Urothelium cell line (cell line): ENCODE data around the gene CDCA4.
"Not testable (repeated sequence)": the region's sequence is repeated elsewhere in the genome, so short reads cannot be mapped to it uniquely, and the experiment has no call there.

Experiments used
- DNase-seq: peaks from one replicate; pipeline ENCODE4 v3.0.0; 2011; ENCODE audit warnings: low spot score, mixed read lengths
- FAIRE-seq: peaks from 2 replicates; lab custom pipeline; 2011; peaks lifted over from hg19 to GRCh38; lab: Jason Lieb, UNC

Gene CDCA4

DNA sequence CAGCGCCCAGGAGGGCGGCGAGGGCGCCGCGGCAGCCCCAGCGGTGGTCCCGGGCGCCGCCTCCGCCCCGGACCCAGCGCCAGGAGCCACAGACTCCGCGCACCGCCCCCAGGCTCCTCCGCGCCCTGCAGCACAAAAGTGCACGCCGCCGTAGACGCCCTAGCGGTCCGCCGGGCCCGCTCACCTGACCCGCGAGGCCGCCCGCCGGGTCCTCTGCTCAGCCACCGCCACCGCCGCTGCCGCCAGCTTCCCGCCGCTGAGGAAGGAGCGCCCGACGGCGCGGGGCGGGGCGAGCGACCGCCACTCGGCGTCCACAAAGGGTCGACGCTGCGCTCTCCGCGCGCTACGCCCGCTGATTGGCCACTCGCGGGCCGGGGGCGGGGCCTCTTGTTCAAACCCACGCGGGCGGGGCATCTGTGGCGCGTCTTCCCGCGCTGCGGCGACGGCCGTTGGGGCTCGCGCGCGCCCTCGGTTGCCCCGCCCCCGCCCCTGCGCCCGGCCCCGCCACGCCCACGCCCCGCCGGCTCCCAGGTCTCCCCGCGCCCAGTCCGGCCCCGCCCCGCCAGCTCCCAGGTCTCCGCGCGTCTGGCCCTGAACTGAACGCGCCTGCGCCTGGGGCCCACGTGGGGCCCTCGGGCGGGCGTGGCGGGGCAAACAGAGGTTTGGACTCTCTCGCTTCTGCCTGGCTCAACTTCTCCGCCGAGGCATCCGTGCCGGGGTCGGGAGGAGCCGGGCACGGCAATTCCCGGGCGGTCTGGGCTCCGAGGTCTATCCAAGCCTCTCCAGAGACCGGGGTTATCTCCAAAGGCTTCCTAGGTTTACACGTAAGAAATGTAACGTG, at the start of gene CDCA4:
Gene CDCA4, minus strand, starts transcription at position 269 of the 841 bp plus-strand sequence. CDS start 9,154 bp downstream, outside the sequence.
- DNase-seq (peak; percentile 93), FAIRE-seq (no peak)

DNA sequence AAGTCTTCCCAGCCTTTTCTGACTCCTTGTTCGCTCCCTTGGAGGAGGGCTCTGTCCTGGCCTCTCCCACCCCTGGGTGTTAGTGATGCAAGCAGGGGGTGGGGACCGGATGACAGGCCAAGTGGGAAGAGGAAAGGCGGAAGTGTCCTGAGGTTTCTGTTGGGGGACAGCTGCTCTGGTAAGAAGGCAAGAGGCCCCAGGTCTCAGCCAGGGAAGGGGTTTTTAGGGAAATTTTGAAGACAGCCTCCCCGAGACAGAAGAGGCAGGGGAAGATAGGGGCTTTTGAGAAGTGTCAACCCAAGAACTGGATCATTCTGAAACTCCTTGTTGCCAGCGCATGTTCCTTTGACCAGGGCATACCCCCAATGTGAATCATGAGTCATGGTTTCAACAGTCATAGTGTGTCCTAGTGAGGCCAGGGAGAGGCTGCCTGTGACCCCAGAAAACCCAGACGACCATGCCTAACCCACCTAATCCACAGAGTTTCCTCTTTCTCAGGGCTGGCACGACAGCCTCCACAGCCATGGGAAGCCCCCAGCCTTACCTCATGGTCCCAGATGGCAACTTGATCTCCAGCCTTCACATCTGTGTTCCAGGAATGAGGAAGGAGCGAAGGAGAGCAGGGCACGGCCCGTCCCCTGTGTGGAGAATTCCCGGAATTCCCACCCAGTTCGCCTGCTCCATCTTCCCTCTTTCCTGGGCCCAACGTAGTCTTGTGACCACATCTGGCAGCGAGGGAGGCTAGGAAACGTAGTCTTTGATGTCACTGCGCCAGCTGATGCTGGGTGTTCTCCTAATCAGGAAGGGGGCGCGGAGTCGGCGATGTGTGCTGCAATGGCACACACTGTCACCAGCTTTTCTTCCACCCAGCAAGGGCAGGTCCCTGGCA, 49.2 kb upstream of the CDCA4 start:
- FAIRE-seq (no peak), DNase-seq (no peak)

DNA sequence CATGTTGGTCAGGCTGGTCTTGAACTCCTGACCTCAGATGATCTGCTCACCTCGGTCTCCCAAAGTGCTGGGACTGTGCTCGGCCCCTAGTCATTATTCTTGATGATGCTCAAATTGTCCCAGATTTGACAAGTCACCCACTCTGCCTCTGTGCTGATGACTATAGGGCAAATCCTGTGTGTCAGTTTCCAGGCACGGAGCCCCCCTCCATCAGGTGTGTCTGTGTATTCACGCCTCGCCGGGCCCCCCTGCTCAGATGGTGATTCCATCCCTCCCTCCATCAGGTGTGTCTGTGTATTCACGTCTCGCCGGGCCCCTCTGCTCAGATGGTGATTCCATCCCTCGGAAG, 48.6 kb upstream of the CDCA4 start:
- DNase-seq (no peak), FAIRE-seq (no peak)

DNA sequence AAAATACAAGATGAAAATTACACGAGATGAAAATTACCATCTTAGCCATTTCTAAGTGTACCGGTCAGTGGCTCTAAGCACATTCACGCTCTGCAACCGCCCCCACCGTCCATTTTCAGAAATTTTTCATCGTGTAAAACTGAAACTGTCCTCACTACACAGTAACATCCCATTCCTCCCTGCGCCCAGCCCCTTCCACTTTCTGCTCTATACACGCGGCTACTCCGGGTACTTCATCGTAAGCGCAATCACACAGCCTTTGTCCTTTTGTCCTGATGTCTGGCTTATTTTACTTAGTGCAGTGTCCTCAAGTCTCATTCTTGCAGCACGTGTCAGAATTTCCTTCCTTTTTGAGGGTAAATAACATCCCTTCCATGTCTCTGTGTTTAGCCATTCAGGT, 47.9 kb upstream of the CDCA4 start:
- FAIRE-seq = no peak
- DNase-seq = no peak

DNA sequence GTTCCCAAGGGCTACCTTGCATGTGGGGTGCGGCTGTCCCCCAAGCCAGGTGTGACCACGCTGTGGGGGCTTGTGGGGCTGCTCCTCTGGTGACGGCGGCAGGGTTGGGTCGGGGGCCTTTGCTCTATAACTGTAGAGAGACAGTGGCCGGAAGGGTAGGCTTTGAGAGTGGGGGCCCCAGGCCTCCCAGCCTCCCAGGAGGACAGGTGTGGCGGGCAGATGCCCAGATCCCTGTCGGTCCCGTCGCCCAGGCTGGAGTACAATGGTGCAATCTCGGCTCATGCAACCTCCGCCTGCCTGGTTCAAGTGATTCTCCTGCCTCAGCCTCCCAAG, 47.1 kb upstream of the CDCA4 start:
- DNase-seq (no peak), FAIRE-seq (no peak)

DNA sequence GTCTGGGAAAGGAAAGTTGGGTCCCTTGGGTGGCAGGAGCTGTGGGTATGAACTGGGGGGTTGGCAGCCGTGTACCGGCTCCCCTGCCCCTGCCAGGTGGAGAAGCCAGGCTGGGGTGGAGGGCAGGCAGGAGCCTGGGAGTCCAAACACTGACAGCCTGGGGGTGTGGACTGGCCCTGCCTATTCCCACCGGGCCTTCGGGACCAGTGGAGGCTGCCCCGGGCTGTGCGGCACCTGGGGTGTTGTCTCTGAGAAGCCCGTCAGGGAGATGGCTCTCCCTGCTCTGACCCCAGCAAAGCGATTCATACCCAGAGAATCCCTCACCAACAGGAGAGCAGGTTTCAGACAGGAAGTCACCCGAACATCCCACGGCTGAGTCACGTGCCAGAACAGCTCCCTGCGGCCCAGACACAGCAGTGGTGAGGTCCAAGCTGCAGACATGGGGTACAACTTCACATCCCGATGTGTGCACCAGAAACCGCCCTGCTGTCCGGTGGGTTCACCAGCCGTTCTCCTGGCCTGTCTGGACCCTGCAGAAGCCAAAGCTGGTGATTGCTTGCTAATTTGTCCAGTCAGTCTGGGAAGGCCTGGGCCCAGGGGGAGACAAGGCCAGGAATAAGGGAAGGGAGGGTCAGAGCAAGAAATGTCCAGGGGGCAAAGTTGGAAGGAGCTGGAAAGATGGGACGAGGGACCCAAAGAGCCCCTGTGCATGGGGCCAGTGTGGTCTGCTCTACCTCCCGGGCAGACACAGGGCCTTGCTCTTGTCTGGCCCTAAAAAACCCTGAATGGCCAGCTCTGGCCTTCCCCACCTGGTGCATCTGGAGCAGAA, 46.5 kb upstream of the CDCA4 start:
- FAIRE-seq (no peak), DNase-seq (no peak)

DNA sequence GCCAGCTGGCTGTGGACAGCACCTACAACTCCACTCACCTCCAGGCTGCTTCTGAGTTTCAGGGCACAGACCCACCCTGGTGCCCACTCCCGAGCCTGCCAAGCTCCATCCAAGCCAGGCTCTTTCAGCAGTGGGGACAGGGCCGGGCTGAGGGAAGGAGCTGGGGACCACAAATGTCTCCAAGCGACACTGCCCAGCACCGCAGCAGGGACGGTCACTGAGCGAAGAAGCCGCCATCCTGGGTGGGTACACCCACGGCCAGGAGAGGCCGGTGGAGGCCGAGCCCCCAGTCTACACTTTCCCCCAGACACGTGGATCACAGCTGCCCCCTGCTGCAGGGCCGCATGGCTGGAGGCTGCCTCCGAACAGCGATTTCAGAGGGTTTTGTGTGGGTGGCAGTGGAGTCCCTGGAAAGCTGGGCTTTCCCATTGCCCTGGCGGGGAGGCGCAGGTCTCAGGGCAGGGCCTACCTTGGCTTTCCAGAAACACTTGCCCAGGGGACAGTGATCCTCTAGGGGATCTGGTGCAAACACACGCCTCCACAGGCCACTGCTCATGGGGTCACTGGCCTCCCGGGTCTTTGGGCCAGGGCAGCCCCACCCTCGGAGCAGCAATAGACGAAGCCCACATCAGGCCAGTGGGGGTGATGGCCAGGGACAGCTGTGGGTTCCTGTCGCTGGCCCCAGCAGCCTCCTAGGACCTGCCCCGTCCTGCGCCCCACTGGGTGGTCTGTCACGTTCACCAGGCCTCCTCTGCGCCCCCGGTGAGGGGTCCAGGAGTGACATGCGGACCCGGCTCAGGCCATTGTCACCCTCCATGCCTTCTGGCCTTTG, 45.6 kb upstream of the CDCA4 start:
- FAIRE-seq (no peak), DNase-seq (no peak)

DNA sequence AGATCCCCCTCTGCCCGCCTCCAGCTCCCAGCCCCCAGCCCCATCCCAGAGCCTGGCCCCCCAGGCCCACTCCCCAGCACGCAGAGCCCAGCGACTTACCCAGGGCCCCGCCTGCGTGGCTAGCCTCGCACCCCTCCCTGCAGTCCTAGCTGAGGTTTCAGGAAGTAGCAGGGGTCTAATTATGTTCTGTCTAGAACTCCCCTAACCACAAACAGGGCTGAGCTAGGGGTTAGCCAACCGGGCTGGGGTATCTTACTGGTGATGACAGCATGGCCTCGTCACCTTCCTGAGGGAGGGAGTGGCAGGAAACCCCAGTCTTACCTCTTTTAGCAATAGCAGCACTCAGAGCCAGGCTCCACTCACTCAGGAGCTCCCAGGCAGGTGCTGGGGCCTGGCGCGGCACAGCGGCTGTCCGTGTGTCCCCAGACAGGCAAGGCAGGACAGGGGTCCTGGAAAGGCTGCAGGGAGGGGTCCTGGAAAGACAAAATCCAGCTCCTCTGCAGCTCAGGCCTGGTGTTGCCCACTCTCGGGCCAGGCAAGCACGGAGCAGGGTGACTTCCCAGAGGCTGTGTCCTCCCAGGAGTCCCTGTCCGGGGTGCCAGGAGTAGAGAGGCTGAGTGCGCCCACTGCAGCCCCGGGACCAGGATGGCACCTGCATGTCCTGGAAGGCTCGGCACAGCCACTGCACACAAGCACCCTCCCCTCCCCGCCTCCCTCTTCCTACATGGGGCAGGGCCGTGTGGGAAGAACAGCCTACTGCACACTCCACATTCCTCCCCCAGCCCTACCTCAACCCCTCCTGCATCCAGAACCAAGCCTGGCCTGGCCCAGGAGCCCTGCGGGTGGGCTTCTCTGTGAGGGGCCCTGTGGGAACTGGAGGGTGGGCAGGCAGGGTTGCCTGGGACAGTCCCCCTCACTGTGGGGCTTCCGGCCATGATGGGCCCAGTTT, 44.7 kb upstream of the CDCA4 start, which contains the start of gene GPR132:
Gene GPR132, minus strand, starts transcription at position 151 of the 949 bp plus-strand sequence. CDS start 10,010 bp downstream, outside the sequence.
- no peak for DNase-seq

DNA sequence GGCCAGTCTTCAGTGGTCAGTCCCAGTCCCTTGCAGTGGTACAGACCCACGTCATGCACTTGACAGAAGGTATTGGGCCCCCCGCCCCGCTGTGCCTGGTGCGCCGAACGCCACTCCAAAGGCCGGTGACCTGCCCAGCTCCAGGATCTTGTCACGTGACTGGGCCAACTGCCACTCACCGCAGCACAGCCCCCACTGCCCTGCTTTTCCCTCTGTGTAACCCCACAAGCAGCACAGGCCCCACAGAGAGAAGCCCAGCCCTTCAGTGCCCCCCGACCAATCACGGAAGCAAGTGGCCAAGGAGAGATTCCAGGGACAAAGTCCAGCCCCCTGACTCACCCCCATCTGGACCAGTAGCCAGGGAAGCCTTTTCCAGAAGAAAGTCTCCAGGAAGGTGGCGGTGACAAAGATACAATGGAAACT, 43.8 kb upstream of the CDCA4 start:
- DNase-seq (no peak), FAIRE-seq (no peak)

More for the DNA sequence above, 44.7 kb upstream of the CDCA4 start, which contains the start of gene GPR132:
- FAIRE-seq = no peak

DNA sequence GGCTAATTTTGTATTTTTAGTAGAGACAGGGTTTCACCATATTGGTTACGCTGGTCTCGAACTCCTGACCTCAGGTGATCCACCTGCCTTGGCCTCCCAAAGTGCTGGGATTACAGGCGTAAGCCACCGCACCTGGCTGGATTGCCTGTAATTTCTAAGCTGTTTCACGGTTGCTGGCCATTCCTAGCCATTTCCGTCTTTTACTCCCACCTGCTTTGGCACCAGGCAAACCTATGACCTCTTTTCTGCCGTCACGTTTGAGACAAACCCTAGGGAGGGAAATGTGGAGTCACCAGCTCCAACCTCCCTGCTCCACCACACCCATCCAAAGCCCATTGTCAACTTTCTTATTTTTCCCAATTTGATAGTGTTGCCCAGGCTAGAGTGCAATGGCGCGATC, 43.1 kb upstream of the CDCA4 start:
- no peak for FAIRE-seq

DNA sequence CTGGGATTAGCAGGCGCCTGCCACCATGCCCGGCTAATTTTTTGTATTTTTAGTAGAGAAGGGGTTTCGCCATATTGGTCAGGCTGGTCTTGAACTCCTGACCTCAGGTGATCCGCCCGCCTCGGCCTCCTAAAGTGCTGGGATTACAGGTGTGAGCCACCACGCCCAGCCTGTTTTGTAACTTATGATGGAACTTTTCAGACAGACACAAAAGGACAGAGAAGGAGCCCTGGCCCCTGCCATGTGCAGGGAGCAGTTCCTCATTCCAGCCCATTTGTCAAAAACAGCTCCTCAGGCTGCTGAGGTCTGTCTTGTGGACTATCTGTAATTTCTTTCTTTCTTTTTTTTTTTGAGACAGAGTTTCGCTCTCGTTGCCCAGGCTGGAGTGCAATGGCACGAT, 42.6 kb upstream of the CDCA4 start:
- not testable (repeated sequence) for FAIRE-seq, DNase-seq

More for the DNA sequence above, 43.1 kb upstream of the CDCA4 start:
- DNase-seq = no peak

DNA sequence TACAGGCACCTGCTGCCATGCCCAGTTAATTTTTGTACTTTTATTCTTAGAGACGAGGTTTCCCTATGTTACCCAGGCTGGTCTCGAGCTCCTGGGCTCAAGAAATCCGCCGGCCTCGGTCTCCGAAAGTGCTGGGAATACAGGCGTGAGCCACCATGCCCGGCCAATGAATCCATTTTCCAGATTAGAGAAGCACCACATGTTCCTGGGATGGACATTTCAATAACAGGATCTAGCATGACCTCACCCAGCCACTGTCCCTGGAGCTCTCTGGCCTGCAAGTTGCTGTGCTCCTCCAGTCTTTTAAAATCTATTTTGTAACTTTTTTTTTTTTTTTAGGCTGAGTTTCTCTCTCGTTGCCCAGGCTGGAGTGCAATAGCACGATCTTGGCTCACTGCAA, 42.2 kb upstream of the CDCA4 start:
- FAIRE-seq = no peak
- DNase-seq = no peak

DNA sequence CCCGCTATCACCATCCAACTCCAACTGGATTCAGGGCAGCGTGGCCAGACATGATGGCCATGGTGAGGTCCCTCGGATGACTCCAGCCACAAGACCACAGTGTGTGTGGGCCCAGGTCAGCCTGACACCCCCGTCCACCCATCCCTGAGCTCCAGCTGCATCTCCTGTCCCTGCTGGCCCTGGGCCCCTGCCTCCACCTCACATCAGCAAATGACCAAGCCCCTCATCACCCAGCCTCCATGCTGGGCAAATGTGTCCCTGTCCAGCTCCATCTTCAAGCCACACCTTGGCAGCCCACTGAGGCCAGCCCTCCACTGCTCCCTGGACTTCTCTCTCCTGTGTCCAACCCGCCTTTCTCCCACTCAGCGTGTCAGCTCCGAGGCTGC, 41.2 kb upstream of the CDCA4 start:
- no peak for FAIRE-seq

DNA sequence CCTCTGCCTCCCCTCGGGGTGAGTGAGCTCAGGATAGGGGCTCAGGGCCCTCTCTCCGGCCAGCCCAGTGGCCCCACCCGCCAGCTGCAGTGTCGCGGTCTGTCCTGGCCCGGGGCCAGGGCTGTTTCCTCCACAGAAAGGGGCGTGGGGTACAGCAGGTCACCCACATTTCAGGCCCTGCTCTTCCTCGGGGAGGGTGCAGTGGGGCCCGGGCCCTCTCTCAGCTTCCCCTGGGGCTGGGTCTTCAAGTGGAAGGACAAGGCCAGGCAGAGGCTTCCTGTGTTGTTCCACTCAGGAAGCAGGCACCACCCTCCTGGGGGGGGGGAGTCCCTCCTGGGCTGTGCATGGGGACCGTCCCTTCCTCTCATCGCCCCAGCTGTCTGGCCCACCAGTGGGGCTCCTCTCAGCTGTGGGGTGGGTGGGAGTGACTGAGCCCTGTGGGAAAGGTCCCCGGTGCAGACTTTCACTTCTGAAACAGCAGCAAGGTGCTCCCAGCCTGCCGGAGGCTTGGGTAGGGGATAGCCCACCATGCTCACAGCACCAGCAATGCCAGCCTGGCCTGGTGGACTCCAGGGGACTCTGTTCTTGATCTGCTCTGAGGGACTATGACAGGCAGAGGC, 40.7 kb upstream of the CDCA4 start:
- FAIRE-seq (no peak), DNase-seq (no peak)

More for the DNA sequence above, 41.2 kb upstream of the CDCA4 start:
- no peak for DNase-seq

DNA sequence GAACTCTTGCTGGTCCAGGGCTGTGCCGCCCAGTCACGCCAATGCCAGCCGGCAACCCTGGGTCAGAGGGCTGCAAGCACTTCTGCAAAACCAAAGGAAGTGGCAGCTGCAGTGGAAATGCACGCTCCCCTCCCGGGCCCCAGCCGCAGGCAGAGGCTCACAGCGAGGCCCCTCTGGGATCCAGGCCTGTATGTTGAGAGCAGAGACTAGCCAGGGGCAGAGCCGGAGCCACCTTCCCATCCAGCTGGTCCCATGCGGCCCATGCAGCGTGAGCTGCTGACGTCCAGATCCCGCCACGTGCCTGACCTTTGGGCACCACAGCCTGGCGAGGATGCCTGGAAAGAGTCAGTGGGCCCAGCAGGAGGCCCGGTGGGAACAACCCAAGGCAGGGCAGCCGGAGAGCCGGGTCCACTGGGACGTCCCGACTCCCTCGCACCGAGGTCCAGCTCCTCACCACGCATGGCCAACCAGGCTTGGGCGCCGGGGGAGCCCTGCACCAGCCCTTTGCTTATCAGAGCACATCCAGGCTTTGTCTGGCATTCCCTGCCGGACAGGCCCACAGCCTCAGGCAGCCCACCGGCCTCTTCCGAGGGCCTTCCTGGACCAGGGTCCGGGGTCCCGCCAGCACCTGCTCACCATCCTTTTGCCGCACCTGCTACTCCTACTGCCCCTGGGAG, 40.0 kb upstream of the CDCA4 start:
- DNase-seq (no peak), FAIRE-seq (no peak)

DNA sequence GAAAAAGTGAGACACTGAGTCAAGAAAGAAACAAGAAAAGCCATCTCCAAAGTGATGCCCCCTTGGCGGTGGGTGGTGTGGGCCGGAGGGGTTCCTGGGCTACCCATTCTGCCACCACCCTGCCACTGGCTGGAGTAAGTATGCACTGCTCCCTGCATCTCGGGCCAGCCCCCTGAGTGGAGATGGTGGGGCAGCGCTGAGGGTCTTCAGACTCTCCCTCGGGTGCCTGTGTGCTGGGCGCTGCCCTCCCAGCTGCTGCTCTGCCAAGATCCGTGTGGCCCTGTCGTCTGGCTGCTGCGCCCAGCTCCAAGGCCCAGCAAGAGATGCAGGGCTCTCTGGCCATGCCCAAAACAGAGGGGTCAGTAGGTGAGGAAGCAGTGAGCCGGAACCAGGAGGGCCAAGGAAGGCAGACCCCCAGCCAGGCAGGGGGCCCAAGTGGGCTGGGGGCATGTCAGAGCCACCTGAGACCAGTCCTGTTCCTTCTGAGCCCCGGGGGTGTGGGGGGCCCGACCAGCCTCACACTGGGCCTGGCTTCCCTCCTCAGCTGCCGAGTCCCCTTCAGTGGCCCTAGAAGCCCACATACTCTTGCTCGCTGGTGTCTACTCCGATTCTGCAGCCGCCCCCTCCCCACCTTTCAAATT, 39.2 kb upstream of the CDCA4 start:
- no peak for DNase-seq
- FAIRE-seq = no peak
